ENCODE results near the gene PKDCC. TPM values are rescaled to one million over a fixed set of nuclear protein-coding genes. Genes with fewer than 3 reads are reported as not detected.

The PKDCC gene, protein sequence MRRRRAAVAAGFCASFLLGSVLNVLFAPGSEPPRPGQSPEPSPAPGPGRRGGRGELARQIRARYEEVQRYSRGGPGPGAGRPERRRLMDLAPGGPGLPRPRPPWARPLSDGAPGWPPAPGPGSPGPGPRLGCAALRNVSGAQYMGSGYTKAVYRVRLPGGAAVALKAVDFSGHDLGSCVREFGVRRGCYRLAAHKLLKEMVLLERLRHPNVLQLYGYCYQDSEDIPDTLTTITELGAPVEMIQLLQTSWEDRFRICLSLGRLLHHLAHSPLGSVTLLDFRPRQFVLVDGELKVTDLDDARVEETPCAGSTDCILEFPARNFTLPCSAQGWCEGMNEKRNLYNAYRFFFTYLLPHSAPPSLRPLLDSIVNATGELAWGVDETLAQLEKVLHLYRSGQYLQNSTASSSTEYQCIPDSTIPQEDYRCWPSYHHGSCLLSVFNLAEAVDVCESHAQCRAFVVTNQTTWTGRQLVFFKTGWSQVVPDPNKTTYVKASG
- 17.1 to 27.3 TPM (median 23.7 TPM) in 5 replicates for total RNA-seq (2022; extraction: Qiagen RNA extraction)

DNA sequence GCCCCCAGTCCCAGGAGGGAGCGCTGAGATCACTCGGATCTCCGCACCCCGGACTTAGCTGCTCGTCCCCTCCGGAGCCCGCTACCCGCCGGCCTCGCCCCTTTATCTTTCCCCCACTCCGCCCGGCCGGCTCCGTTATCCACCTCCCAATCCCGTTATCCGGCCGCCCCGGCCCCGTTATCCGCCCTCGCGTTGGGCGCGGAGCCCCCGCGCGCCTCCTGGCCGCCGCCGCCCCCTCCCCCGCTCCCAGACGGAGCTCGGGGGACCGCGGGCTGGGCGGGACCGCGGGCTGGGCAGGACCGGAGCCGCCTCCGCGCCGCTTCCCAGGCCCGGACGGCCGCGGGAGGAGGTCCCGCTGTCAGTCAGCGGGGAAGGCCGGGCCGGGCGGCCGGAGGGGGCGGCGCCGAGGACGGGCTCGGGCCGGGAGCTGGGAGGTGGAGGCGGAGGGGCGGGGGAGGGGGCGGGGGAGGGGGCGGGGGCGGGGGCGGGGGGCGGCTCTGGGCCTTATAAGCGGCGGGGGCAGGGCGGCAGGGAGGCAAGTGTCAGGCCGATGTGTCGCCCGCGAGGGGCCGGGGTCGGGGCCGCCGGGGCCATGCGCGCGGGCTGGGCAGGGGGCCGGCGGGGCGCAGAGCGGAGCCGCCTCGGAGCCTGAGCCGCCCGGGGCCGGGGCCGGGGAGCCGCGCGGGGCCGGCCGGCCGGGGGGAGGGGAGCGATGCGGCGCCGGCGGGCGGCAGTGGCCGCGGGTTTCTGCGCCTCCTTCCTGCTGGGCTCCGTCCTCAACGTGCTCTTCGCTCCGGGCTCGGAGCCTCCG is at the start of gene PKDCC:
Gene PKDCC, plus strand, starts transcription at position 534 of the 811 bp plus-strand sequence. Its CDS starts 179 bp downstream, at position 713.

Other genes starting within 250 kb of the PKDCC start
- 24.4 to 29.6 TPM (median 28.2 TPM) in 5 replicates for gene EML4, start 121.3 kb downstream of the PKDCC start, total RNA-seq (2022; extraction: Qiagen RNA extraction)

Data from A549 treated with CORT108297 at 1 μM for 4 hours (cell line).